Measurements from ENCODE around the gene RRP9. TPM values are rescaled to one million over a fixed set of nuclear protein-coding genes. Genes with fewer than 3 reads are reported as not detected.

The RRP9 gene
- total RNA-seq, 1 donor from 2014 or later = 20.6 TPM

- no peak overlapping the region for H3K27ac Mint-ChIP-seq (ENCODE audit: unreplicated experiment)
- peak; percentile 62 for DNase-seq (ENCODE audit: low spot score)
- H3K27me3 Mint-ChIP-seq (ENCODE audit: unreplicated experiment) = peaks cover 14% of the 10 kb centered on the region
- no peaks in the 10 kb centered on the region for H3K4me1 Mint-ChIP-seq (ENCODE audit: unreplicated experiment)
- no peaks in the 10 kb centered on the region for H3K9me3 Mint-ChIP-seq (ENCODE audit: unreplicated experiment)
- H3K36me3 Mint-ChIP-seq (ENCODE audit: low read depth, unreplicated experiment) = peaks cover 4% of the 10 kb centered on the region
- no peak overlapping the region for H3K4me3 Mint-ChIP-seq (ENCODE audit: unreplicated experiment)
- TF ChIP-seq CTCF (IDR thresholded peaks at IDR 0.05; ENCODE audit: unreplicated experiment) = peak; percentile 38
Observed at GRCh38 chr3:51955893-51956770, 14.4 kb upstream of the RRP9 start.

GRCh38 chr3:51955175-51955892 lies 13.6 kb upstream of the RRP9 start, which contains the start of gene GPR62:
TSS of gene GPR62 (plus strand) at chr3:51955381. CDS start at chr3:51955653, 272 bp downstream.
- peak within 1 kb of the TSS; percentile 48 for H3K27ac Mint-ChIP-seq (ENCODE audit: unreplicated experiment)
- H3K27me3 Mint-ChIP-seq (ENCODE audit: unreplicated experiment) = peaks cover 14% of the 10 kb centered on the region
- no peaks in the 10 kb centered on the region for H3K9me3 Mint-ChIP-seq (ENCODE audit: unreplicated experiment)
- DNase-seq (ENCODE audit: low spot score) = no peak
- H3K4me1 Mint-ChIP-seq (ENCODE audit: unreplicated experiment) = no peaks in the 10 kb centered on the region
- TF ChIP-seq CTCF (IDR thresholded peaks at IDR 0.05; ENCODE audit: unreplicated experiment) = no peak
- peaks cover 4% of the 10 kb centered on the region for H3K36me3 Mint-ChIP-seq (ENCODE audit: low read depth, unreplicated experiment)
- H3K4me3 Mint-ChIP-seq (ENCODE audit: unreplicated experiment) = no peak within 1 kb of the TSS

- H3K9me3 Mint-ChIP-seq (ENCODE audit: unreplicated experiment) = no peaks in the 10 kb centered on the region
- peaks cover 16% of the 10 kb centered on the region for H3K27me3 Mint-ChIP-seq (ENCODE audit: unreplicated experiment)
- H3K4me1 Mint-ChIP-seq (ENCODE audit: unreplicated experiment) = no peaks in the 10 kb centered on the region
- no peak overlapping the region for H3K4me3 Mint-ChIP-seq (ENCODE audit: unreplicated experiment)
- no peak overlapping the region for H3K27ac Mint-ChIP-seq (ENCODE audit: unreplicated experiment)
- peaks cover 4% of the 10 kb centered on the region for H3K36me3 Mint-ChIP-seq (ENCODE audit: low read depth, unreplicated experiment)
- no peak for TF ChIP-seq CTCF (IDR thresholded peaks at IDR 0.05; ENCODE audit: unreplicated experiment)
- DNase-seq (ENCODE audit: low spot score) = no peak
Observed at GRCh38 chr3:51954713-51955112, 13.0 kb upstream of the RRP9 start.

- H3K27me3 Mint-ChIP-seq (ENCODE audit: unreplicated experiment) = peaks cover 14% of the 10 kb centered on the region
Observed at GRCh38 chr3:51954105-51954504, 12.4 kb upstream of the RRP9 start.

More at GRCh38 chr3:51954105-51954504, 12.4 kb upstream of the RRP9 start:
- Mint-ChIP-seq H3K36me3 (ENCODE audit: low read depth, unreplicated experiment) (peaks cover 4% of the 10 kb centered on the region), H3K27ac (ENCODE audit: unreplicated experiment) (peak overlapping the region; percentile 48), H3K9me3 (ENCODE audit: unreplicated experiment) (no peaks in the 10 kb centered on the region), H3K4me3 (ENCODE audit: unreplicated experiment) (peak overlapping the region; percentile 31), H3K4me1 (ENCODE audit: unreplicated experiment) (no peaks in the 10 kb centered on the region)
- no peak for DNase-seq (ENCODE audit: low spot score)
- TF ChIP-seq CTCF (IDR thresholded peaks at IDR 0.05; ENCODE audit: unreplicated experiment) = no peak

Measured in endothelial cell (in vitro differentiated cells).